GM20431 (cell line): ENCODE measurements around the gene RELN.

Source experiments
- in situ Hi-C: fragments of 300-500 bp; cut with MseI, MboI; formaldehyde crosslinking; loops from one replicate; pipeline ENCODE4 v1.15.0; 2020; ENCODE audit warnings: low sequenced_read_pairs; ENCODE audit not compliant: unreplicated experiment

The RELN gene

GRCh38 chr7:103658055-103659005 is 331.1 kb downstream of the RELN start:
- in situ Hi-C loops = no loop called here

GRCh38 chr7:103657474-103657894 is 332.0 kb downstream of the RELN start:
- in situ Hi-C loops = no loop called here

- in situ Hi-C loops = no loop called here
These were observed 333.2 kb downstream of the RELN start for GRCh38 chr7:103656221-103656620.

GRCh38 chr7:103651593-103652377 is 337.7 kb downstream of the RELN start:
- in situ Hi-C loops = no loop called here

GRCh38 chr7:103649052-103649451 is 340.4 kb downstream of the RELN start:
- in situ Hi-C loops = no loop called here

GRCh38 chr7:103648135-103648534 is 341.3 kb downstream of the RELN start:
- in situ Hi-C loops = no loop called here

- in situ Hi-C loops = no loop called here
These were observed 345.1 kb downstream of the RELN start for GRCh38 chr7:103644319-103644718.

GRCh38 chr7:103640031-103640779 is 349.3 kb downstream of the RELN start:
- in situ Hi-C loops = no loop called here

GRCh38 chr7:103637726-103638125 is 351.7 kb downstream of the RELN start:
- in situ Hi-C loops = no loop called here

GRCh38 chr7:103637094-103637493 is 352.4 kb downstream of the RELN start:
- in situ Hi-C loops = no loop called here

GRCh38 chr7:103636153-103636552 is 353.3 kb downstream of the RELN start:
- in situ Hi-C loops = no loop called here

- in situ Hi-C loops = no loop called here
These were observed 356.5 kb downstream of the RELN start for GRCh38 chr7:103632972-103633371.

- in situ Hi-C loops = no loop called here
These were observed 357.3 kb downstream of the RELN start for GRCh38 chr7:103632005-103632639.

GRCh38 chr7:103630318-103630717 is 359.1 kb downstream of the RELN start:
- in situ Hi-C loops = no loop called here

- in situ Hi-C loops = no loop called here
These were observed 360.7 kb downstream of the RELN start for GRCh38 chr7:103628742-103629141.

GRCh38 chr7:103626776-103627175 is 362.7 kb downstream of the RELN start:
- in situ Hi-C loops = no loop called here

- in situ Hi-C loops = no loop called here
These were observed 367.2 kb downstream of the RELN start for GRCh38 chr7:103622274-103622673.

- in situ Hi-C loops = no loop called here
These were observed 375.5 kb downstream of the RELN start for GRCh38 chr7:103613655-103614642.

GRCh38 chr7:103609778-103610177 is 379.7 kb downstream of the RELN start:
- in situ Hi-C loops = no loop called here
